Neural progenitor cell (in vitro differentiated cells): ENCODE results near the gene CDH12. TPM values are rescaled to one million over a fixed set of nuclear protein-coding genes. Genes with fewer than 3 reads are reported as not detected.
A peak's percentile ranks its signal among the peaks of the same experiment; 100 is the strongest.

ENCODE experiments used
- DNase-seq: peaks from one replicate; pipeline ENCODE4 v3.0.0-alpha.2; 2016; ENCODE audit warnings: low spot score
- H2AFZ ChIP-seq: fragments of 200-600 bp; sonication (generic); replicated peaks from 2 replicates; pipeline ENCODE4 v1.6.1; 2016; ENCODE audit warnings: antibody characterized with exemption
- H3F3A ChIP-seq: fragments of 200-600 bp; sonication (generic); 2 replicates; pipeline ENCODE4 v1.6.1; 2016; ENCODE audit warnings: antibody characterized with exemption, low read depth
- H3K27ac ChIP-seq: fragments of 200-600 bp; sonication (generic); 2 replicates; pipeline ENCODE4 v1.5.1; 2016; ENCODE audit warnings: mild to moderate bottlenecking
- H3K27me3 ChIP-seq: fragments of 200-600 bp; sonication (generic); 2 replicates; pipeline ENCODE4 v1.6.1; 2016; ENCODE audit warnings: mild to moderate bottlenecking, moderate library complexity
- H3K36me3 ChIP-seq: fragments of 200-600 bp; sonication (generic); 2 replicates; pipeline ENCODE4 v1.5.1; 2016
- H3K4me1 ChIP-seq: fragments of 200-600 bp; sonication (generic); 2 replicates; pipeline ENCODE4 v1.6.1; 2016; ENCODE audit warnings: mixed run types
- H3K4me2 ChIP-seq: fragments of 200-600 bp; sonication (generic); 2 replicates; pipeline ENCODE4 v1.6.1; 2016
- H3K4me3 ChIP-seq: fragments of 200-600 bp; sonication (generic); 2 replicates; pipeline ENCODE4 v1.5.1; 2016
- H3K79me2 ChIP-seq: fragments of 200-600 bp; sonication (generic); 2 replicates; pipeline ENCODE4 v1.6.1; 2016; ENCODE audit warnings: low read depth
- H3K9ac ChIP-seq: fragments of 200-600 bp; sonication (generic); 2 replicates; pipeline ENCODE4 v1.6.1; 2016
- H3K9me3 ChIP-seq: fragments of 200-600 bp; sonication (generic); 2 replicates; pipeline ENCODE4 v1.5.1; 2016; ENCODE audit warnings: low read depth
- H4K20me1 ChIP-seq: fragments of 200-600 bp; sonication (generic); 2 replicates; pipeline ENCODE4 v1.6.1; 2016; ENCODE audit warnings: low read depth
- H3K27ac Mint-ChIP-seq: 3 replicates; pipeline ENCODE4 v1.8.0; 2021; ENCODE audit warnings: mixed read lengths
- H3K27me3 Mint-ChIP-seq: 2 replicates; pipeline ENCODE4 v1.8.0; 2022; ENCODE audit warnings: low read depth, mild to moderate bottlenecking, inconsistent platforms, moderate library complexity, mixed read lengths; ENCODE audit not compliant: insufficient read depth
- H3K36me3 Mint-ChIP-seq: 3 replicates; pipeline ENCODE4 v1.8.0; 2021; ENCODE audit warnings: mixed read lengths
- H3K4me1 Mint-ChIP-seq: 3 replicates; pipeline ENCODE4 v1.8.0; 2021; ENCODE audit warnings: mixed read lengths
- H3K4me3 Mint-ChIP-seq: 3 replicates; pipeline ENCODE4 v1.8.0; 2021; ENCODE audit warnings: mild to moderate bottlenecking, moderate library complexity, mixed read lengths
- H3K9me3 Mint-ChIP-seq: 3 replicates; pipeline ENCODE4 v1.8.0; 2020; ENCODE audit warnings: mixed read lengths
- EZH2 ChIP-seq: fragments of 200-600 bp; sonication (generic); IDR thresholded peaks from 2 replicates; pipeline ENCODE4 v1.6.1; 2017; ENCODE audit warnings: antibody characterized with exemption, mild to moderate bottlenecking, moderate library complexity
- EZH2phosphoT487 ChIP-seq: fragments of 200-600 bp; sonication (generic); IDR thresholded peaks from 2 replicates; pipeline ENCODE4 v1.6.1; 2017; ENCODE audit warnings: antibody characterized with exemption
- total RNA-seq: library from RNA; depleted of rRNA; stranded (reverse); fragments of >200 nt; gene quantifications from 2 replicates; pipeline ENCODE4 v1.2.3, GENCODE V29; 2015; ENCODE audit warnings: low replicate concordance
- TF ChIP-seq, protein P1 (sequence below): fragments of 200-600 bp; sonication (generic); IDR thresholded peaks from 2 replicates; pipeline ENCODE4 v1.5.1; 2017; ENCODE audit warnings: antibody characterized with exemption, mild to moderate bottlenecking

CDH12 gene
- total RNA-seq, 1 donor from 2014 or later = not detected

DNA sequence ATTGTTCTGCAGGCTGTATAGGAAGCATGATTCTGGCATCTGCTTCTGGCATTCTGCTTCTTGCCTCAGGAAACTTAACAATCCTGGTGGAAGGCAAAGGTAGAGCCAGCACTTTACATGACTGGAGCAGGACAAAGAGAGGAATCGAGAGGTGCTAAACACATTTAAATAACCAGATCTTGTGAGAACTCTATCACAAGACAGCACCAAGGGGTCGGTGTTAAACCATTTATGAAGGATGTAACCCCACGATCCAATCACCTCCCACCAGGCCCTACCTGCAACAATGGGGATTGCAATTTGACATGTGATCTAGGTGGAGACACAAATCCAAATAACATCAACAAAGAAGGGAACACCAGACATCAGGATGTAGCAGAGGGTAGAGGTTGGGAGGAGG, 221.5 kb downstream of the CDH12 start:
- DNase-seq = no peak

DNA sequence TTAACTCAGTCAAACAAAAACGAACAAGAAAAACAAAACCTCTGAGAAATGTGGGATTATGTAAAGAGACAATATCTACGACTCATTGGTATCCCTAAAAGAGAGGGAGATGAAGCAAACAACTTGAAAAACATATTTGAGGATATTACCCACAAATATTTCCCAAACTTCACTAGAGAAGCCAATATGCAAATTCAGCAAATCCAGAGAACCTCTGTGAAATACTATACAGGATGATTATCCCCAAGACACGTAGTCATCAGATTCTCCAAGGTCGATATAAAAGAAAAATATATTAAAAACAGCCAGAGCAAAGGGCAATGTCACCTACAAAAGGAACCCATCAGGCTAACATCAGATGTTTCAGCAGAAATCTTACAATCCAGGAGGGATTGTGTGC, 226.1 kb downstream of the CDH12 start:
- Histone ChIP-seq H3K4me2 (no peak overlapping the region), H3K27ac (no peak overlapping the region), H3K27me3 (no peaks in the 10 kb centered on the region), H4K20me1 (no peaks in the 10 kb centered on the region), H3F3A (no peaks in the 10 kb centered on the region), H3K4me3 (no peak overlapping the region), H3K4me1 (no peaks in the 10 kb centered on the region), H2AFZ (no peak overlapping the region), H3K79me2 (no peaks in the 10 kb centered on the region), H3K36me3 (no peaks in the 10 kb centered on the region), H3K9ac (no peak overlapping the region), H3K9me3 (no peaks in the 10 kb centered on the region)
- no peak overlapping the region for H3K4me3 Mint-ChIP-seq
- H3K27me3 Mint-ChIP-seq = peaks cover 2% of the 10 kb centered on the region
- H3K4me1 Mint-ChIP-seq = no peaks in the 10 kb centered on the region
- TF ChIP-seq, protein P1, sequence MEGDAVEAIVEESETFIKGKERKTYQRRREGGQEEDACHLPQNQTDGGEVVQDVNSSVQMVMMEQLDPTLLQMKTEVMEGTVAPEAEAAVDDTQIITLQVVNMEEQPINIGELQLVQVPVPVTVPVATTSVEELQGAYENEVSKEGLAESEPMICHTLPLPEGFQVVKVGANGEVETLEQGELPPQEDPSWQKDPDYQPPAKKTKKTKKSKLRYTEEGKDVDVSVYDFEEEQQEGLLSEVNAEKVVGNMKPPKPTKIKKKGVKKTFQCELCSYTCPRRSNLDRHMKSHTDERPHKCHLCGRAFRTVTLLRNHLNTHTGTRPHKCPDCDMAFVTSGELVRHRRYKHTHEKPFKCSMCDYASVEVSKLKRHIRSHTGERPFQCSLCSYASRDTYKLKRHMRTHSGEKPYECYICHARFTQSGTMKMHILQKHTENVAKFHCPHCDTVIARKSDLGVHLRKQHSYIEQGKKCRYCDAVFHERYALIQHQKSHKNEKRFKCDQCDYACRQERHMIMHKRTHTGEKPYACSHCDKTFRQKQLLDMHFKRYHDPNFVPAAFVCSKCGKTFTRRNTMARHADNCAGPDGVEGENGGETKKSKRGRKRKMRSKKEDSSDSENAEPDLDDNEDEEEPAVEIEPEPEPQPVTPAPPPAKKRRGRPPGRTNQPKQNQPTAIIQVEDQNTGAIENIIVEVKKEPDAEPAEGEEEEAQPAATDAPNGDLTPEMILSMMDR = no peak
- TF ChIP-seq EZH2phosphoT487 = no peak
- no peak for TF ChIP-seq EZH2
- peaks cover 5% of the 10 kb centered on the region for H3K9me3 Mint-ChIP-seq
- H3K36me3 Mint-ChIP-seq = no peaks in the 10 kb centered on the region
- no peak overlapping the region for H3K27ac Mint-ChIP-seq
- DNase-seq = no peak

More for the DNA sequence above, 221.5 kb downstream of the CDH12 start:
- H3K4me1 Mint-ChIP-seq = no peaks in the 10 kb centered on the region
- H3F3A ChIP-seq = no peaks in the 10 kb centered on the region
- no peak overlapping the region for H3K4me2 ChIP-seq
- H3K4me3 Mint-ChIP-seq = no peak overlapping the region
- no peak overlapping the region for H3K27ac Mint-ChIP-seq
- no peaks in the 10 kb centered on the region for H3K27me3 Mint-ChIP-seq
- H3K4me1 ChIP-seq = no peaks in the 10 kb centered on the region
- no peaks in the 10 kb centered on the region for H3K9me3 Mint-ChIP-seq
- H3K36me3 ChIP-seq = no peaks in the 10 kb centered on the region
- no peak overlapping the region for H3K4me3 ChIP-seq
- no peak overlapping the region for H3K9ac ChIP-seq
- no peak overlapping the region for H3K27ac ChIP-seq
- H3K9me3 ChIP-seq = no peaks in the 10 kb centered on the region
- H3K36me3 Mint-ChIP-seq = no peaks in the 10 kb centered on the region
- TF ChIP-seq EZH2 = no peak
- TF ChIP-seq, protein P1 = no peak
- no peak for TF ChIP-seq EZH2phosphoT487
- peak overlapping the region; percentile 79 for H2AFZ ChIP-seq
- H3K27me3 ChIP-seq = no peaks in the 10 kb centered on the region
- no peaks in the 10 kb centered on the region for H4K20me1 ChIP-seq
- H3K79me2 ChIP-seq = no peaks in the 10 kb centered on the region

DNA sequence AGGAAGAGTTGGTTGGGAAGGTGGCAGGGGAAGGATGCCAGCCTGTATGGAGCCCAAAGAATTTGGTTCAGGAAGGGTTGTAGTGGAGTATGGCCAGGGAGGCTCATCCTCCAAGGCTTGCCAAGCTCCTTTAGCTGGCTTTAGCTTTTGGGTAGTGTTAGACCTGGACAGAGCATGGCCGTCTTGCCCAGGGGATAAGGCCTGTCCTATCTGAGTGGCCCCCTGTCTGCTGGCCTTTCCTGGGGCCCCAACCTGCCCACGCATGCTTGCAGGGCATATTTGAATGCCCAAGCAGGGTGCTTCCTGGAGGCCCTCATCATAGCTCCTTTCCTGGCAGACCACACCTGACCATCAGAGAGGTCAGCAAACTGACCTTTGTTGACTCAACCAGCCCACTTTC, 227.7 kb downstream of the CDH12 start:
- peaks cover 2% of the 10 kb centered on the region for H3K27me3 Mint-ChIP-seq
- no peaks in the 10 kb centered on the region for H3K36me3 ChIP-seq
- no peak overlapping the region for H2AFZ ChIP-seq
- H3K4me3 ChIP-seq = no peak overlapping the region
- H3K4me2 ChIP-seq = no peak overlapping the region
- H3K9ac ChIP-seq = no peak overlapping the region
- no peaks in the 10 kb centered on the region for H3K4me1 Mint-ChIP-seq
- no peaks in the 10 kb centered on the region for H3K27me3 ChIP-seq
- TF ChIP-seq, protein P1 = no peak
- TF ChIP-seq EZH2phosphoT487 (no peak), EZH2 (no peak)
- no peak overlapping the region for H3K4me3 Mint-ChIP-seq
- H4K20me1 ChIP-seq = no peaks in the 10 kb centered on the region
- no peaks in the 10 kb centered on the region for H3F3A ChIP-seq
- no peak overlapping the region for H3K27ac Mint-ChIP-seq
- H3K36me3 Mint-ChIP-seq = no peaks in the 10 kb centered on the region
- peaks cover 5% of the 10 kb centered on the region for H3K9me3 Mint-ChIP-seq
- no peaks in the 10 kb centered on the region for H3K9me3 ChIP-seq
- H3K27ac ChIP-seq = no peak overlapping the region
- H3K4me1 ChIP-seq = no peaks in the 10 kb centered on the region
- DNase-seq = no peak
- H3K79me2 ChIP-seq = no peaks in the 10 kb centered on the region
